ENCODE data around the gene ELK4.

DNA sequence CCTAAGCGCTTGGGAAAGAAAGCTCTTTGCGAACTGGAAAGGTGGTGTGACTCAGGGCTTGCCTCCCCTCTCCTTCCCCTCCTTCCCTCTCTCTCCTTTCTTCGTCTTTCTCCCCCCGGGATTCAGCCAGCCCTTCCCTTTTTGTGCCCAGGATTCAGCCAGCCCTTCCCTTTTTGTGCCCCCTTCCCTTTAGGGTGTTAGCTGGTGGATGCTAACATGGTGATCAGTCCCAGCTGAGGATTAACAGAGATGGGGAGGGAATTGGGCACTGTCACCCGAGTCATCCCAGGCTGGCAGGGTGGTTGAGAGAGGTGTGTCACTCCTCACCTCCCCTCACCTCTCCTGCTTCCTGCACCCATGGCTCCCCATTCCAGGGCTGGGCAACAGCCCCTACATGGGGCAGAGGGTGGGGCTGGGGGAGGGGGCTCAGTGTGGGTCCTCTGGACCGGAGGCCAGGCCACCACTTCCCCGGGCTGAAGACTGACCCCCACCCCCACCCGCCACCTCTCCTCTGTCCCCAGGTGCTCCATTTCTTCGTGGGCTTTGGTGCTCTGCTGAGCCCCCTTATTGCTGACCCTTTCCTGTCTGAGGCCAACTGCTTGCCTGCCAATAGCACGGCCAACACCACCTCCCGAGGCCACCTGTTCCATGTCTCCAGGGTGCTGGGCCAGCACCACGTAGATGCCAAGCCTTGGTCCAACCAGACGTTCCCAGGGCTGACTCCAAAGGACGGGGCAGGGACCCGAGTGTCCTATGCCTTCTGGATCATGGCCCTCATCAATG, 51.5 kb downstream of the ELK4 start:
- TF ChIP-seq, protein P1, sequence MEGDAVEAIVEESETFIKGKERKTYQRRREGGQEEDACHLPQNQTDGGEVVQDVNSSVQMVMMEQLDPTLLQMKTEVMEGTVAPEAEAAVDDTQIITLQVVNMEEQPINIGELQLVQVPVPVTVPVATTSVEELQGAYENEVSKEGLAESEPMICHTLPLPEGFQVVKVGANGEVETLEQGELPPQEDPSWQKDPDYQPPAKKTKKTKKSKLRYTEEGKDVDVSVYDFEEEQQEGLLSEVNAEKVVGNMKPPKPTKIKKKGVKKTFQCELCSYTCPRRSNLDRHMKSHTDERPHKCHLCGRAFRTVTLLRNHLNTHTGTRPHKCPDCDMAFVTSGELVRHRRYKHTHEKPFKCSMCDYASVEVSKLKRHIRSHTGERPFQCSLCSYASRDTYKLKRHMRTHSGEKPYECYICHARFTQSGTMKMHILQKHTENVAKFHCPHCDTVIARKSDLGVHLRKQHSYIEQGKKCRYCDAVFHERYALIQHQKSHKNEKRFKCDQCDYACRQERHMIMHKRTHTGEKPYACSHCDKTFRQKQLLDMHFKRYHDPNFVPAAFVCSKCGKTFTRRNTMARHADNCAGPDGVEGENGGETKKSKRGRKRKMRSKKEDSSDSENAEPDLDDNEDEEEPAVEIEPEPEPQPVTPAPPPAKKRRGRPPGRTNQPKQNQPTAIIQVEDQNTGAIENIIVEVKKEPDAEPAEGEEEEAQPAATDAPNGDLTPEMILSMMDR (IDR thresholded peaks at IDR 0.05), result no peak
- TF ChIP-seq EP300 (IDR thresholded peaks at IDR 0.05), result no peak

Data from tibial nerve (tissue), 4 donors.